ENCODE measurements around the gene MDN1. TPM values are rescaled to one million over a fixed set of nuclear protein-coding genes. Genes with fewer than 3 reads are reported as not detected.

The MDN1 gene
- polyA plus RNA-seq, 3 donors from 2014 or later: 2.6 to 9.3 (median 3.1) TPM

- H3K27me3 Mint-ChIP-seq (ENCODE audit: low read depth in 3 of 3): peaks cover 0 to 1% (median 0%) of the 10 kb centered on the region in 3 donors
Measured at GRCh38 chr6:89729818-89730217, 89.8 kb downstream of the MDN1 start.

DNA sequence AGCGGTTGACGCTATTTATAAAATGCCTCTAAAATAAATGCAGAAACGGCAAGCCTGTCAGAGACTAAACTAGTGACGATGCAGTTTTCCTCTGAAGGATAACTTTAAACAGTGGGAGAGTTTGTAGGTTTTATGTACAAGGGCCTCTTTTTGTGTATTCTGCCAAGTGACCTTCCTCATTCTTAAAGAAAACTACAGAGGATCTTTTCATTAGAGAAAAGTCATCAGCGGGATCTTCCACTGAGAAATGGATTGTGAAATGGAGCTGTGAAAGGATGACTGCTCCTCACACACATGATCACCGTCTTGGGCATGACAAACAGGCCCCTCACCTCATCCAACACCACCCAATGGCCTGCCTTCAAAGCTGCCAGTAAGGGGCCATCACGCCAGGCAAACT, 92.1 kb downstream of the MDN1 start:
- H3K4me3 Mint-ChIP-seq: no peak overlapping the region
- no peak for DNase-seq
- H3K27me3 Mint-ChIP-seq (ENCODE audit: low read depth in 3 of 3): peaks cover 0 to 1% (median 0%) of the 10 kb centered on the region in 3 donors
- H3K4me1 Mint-ChIP-seq: peaks cover 0 to 6% of the 10 kb centered on the region in 2 donors
- H3K36me3 Mint-ChIP-seq: peaks cover 50 to 68% (median 55%) of the 10 kb centered on the region in 3 donors
- H3K9me3 Mint-ChIP-seq: no peaks in the 10 kb centered on the region
- no peak overlapping the region for H3K27ac Mint-ChIP-seq

More at GRCh38 chr6:89729818-89730217, 89.8 kb downstream of the MDN1 start:
- H3K9me3 Mint-ChIP-seq: no peaks in the 10 kb centered on the region
- H3K36me3 Mint-ChIP-seq: peaks cover 48 to 57% (median 57%) of the 10 kb centered on the region in 3 donors
- no peak for DNase-seq
- H3K4me3 Mint-ChIP-seq: no peak overlapping the region
- H3K27ac Mint-ChIP-seq: no peak overlapping the region
- no peaks in the 10 kb centered on the region for H3K4me1 Mint-ChIP-seq

DNA sequence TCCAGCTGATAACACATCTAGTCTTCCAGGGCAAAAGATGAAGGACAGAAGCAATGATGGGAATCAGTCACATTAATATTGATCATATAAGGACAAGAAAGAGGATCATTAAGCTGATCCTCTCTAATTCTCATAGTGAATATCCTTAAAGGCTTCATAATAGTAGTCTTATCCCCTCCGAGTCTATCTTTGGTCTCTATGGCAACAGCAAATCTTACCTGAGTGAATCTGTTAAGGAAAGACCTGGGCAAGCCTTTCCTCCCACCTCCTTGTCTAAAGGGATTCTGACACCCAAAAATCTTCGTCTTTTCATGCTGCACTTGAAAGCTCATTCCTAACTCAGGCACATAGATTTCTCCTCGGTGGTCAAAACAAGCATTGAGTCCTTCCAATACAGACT, 94.6 kb downstream of the MDN1 start:
- Mint-ChIP-seq H3K27ac (no peak overlapping the region), H3K36me3 (peaks cover 40 to 61% (median 40%) of the 10 kb centered on the region in 3 donors), H3K4me3 (no peak overlapping the region), H3K9me3 (no peaks in the 10 kb centered on the region), H3K27me3 (ENCODE audit: low read depth in 3 of 3) (peaks cover 0 to 1% (median 0%) of the 10 kb centered on the region in 3 donors), H3K4me1 (peaks cover 0 to 6% of the 10 kb centered on the region in 2 donors)
- DNase-seq: no peak

DNA sequence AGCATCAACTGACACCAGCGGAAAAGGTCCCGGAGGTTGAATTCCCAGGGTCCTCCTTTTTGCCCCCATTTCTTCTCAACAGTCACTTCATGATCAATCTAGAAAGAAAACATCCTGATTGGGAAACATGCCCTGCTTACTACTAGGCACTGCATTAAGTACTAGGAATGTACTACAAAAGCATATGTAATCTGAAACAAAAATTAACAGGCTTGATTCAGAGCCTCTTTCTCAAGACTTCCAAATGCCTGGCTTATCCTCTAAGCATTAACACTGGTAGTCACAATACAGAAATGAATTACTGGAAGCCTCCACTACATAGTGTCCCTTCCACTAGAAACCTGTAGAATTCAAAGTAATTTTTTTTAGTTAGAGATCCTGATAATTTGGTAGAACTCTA, 96.5 kb downstream of the MDN1 start:
- Mint-ChIP-seq H3K4me1 (peaks cover 0 to 6% of the 10 kb centered on the region in 2 donors), H3K9me3 (no peaks in the 10 kb centered on the region), H3K27me3 (ENCODE audit: low read depth in 3 of 3) (peaks cover 0 to 1% (median 0%) of the 10 kb centered on the region in 3 donors), H3K4me3 (no peak overlapping the region), H3K36me3 (peaks cover 37 to 62% (median 41%) of the 10 kb centered on the region in 3 donors), H3K27ac (peak overlapping the region in 1 of 6 donors; percentile 11)
- no peak for DNase-seq

DNA sequence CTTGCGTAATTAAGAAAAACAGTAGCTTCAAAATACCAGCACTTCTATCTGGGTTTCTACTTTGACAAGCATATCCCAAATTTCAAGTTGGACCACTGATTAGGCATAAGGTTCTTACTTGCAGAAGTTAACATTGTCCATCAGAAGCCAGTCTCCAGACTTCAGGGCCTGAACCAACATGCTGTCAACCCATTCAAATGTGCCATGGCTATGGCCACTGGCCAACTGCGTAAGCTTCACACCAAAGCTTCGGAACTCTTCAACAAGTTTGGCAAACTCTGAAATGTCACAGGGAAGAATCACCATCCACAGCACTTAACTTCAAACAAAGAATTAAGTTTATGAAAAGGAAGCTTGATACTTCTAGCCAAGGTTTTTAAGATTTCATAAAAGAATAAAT, 103.1 kb downstream of the MDN1 start:
- Mint-ChIP-seq H3K27me3 (ENCODE audit: low read depth in 3 of 3) (no peaks in the 10 kb centered on the region), H3K4me3 (no peak overlapping the region), H3K9me3 (no peaks in the 10 kb centered on the region), H3K36me3 (peaks cover 41 to 70% (median 57%) of the 10 kb centered on the region in 3 donors), H3K4me1 (no peaks in the 10 kb centered on the region), H3K27ac (no peak overlapping the region)
- no peak for DNase-seq

DNA sequence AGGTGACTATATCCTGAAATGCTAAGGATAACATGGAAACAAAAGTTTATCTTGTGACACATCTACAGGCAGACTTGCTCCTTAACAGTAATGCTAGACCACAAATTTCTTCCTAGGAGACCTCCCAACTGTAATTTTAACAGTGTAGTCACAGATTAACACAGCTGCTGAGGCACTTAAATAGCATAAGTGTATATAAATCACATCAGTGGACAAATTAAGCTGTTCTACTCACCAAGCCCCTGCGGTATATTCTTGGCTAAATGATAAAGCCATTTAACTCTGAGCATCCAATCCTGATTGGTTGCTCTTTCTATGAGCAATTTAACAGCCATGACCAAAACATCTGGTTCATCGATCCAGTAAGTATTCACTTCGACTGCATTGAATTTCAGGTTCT, 107.8 kb downstream of the MDN1 start:
- Mint-ChIP-seq H3K27me3 (ENCODE audit: low read depth in 3 of 3) (peaks cover 0 to 2% (median 0%) of the 10 kb centered on the region in 3 donors), H3K4me1 (no peaks in the 10 kb centered on the region), H3K27ac (no peak overlapping the region), H3K9me3 (no peaks in the 10 kb centered on the region), H3K4me3 (no peak overlapping the region), H3K36me3 (peaks cover 44 to 79% (median 46%) of the 10 kb centered on the region in 3 donors)
- no peak for DNase-seq

- no peaks in the 10 kb centered on the region for H3K4me1 Mint-ChIP-seq
- no peak for DNase-seq
- H3K27me3 Mint-ChIP-seq (ENCODE audit: low read depth in 3 of 3): peaks cover 0 to 2% (median 0%) of the 10 kb centered on the region in 3 donors
- peaks cover 27 to 69% (median 38%) of the 10 kb centered on the region in 3 donors for H3K36me3 Mint-ChIP-seq
- H3K4me3 Mint-ChIP-seq: no peak overlapping the region
- no peaks in the 10 kb centered on the region for H3K9me3 Mint-ChIP-seq
- no peak overlapping the region for H3K27ac Mint-ChIP-seq
Measured at GRCh38 chr6:89708316-89708715, 111.3 kb downstream of the MDN1 start.

DNA sequence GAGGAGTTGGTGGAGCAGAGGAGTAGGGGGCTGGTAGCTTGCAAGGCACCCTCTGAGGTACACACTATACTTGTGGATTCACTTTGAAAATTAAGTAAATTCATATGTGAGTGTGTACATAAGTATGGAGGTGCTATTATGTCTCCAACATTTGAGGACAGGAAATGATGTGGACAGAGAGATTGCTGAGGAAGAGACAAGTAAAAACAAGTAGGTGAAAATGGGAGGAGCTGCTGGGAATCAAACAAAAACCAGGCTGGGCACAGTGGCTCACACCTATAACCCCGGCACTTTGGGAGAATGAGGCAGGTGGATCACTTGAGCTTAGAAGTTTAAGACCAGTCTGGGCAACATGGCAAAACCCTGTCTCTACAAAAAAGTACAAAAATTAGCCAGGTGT, 111.8 kb downstream of the MDN1 start:
- peaks cover 23 to 66% (median 37%) of the 10 kb centered on the region in 3 donors for H3K36me3 Mint-ChIP-seq
- H3K27ac Mint-ChIP-seq: no peak overlapping the region
- no peak for DNase-seq
- no peak overlapping the region for H3K4me3 Mint-ChIP-seq
- peaks cover 0 to 2% (median 0%) of the 10 kb centered on the region in 3 donors for H3K27me3 Mint-ChIP-seq (ENCODE audit: low read depth in 3 of 3)
- no peaks in the 10 kb centered on the region for H3K9me3 Mint-ChIP-seq
- no peaks in the 10 kb centered on the region for H3K4me1 Mint-ChIP-seq

DNA sequence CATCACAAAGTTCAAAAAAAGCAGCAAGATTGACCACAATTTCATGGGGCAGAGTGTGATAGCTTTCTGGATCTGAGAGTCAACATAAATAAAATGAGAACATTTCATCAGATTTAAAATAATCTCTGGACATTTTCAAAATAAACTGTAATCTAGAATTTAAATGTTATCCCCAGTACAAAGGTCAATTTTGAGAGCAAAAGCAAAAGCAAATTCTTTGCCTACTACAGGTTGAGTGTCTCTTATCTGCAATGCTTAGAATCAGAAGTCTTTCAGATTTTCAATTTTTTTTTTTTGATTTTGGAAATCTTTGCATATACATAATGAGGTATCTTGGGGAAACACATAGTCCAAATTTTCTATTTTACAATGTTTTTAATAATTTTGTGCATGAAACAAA, 113.5 kb downstream of the MDN1 start:
- H3K36me3 Mint-ChIP-seq: peaks cover 19 to 64% (median 33%) of the 10 kb centered on the region in 3 donors

DNA sequence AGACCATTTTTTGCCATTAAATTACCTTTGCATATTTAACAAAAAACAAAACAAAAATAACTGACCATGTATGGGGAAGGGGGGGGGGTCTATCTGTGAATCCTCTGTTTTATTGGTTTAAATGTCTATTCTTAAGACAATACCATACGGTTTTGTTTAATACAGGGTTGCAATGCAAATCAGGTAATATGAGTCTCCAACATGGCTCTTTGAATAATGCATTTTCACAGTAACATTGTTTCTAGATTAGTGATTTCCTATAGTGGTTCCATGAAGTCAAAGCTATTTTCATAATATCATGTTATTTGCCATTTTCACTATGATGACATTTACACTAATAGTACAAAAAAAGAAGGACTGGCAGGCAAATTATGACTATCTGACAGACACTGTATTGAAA, 116.3 kb downstream of the MDN1 start:
- no peak overlapping the region for H3K4me3 Mint-ChIP-seq
- peaks cover 20 to 68% (median 23%) of the 10 kb centered on the region in 3 donors for H3K36me3 Mint-ChIP-seq
- H3K27ac Mint-ChIP-seq: no peak overlapping the region
- peaks cover 0 to 2% (median 0%) of the 10 kb centered on the region in 3 donors for H3K27me3 Mint-ChIP-seq (ENCODE audit: low read depth in 3 of 3)
- no peaks in the 10 kb centered on the region for H3K4me1 Mint-ChIP-seq
- no peak for DNase-seq
- no peaks in the 10 kb centered on the region for H3K9me3 Mint-ChIP-seq

More for the DNA sequence above, 113.5 kb downstream of the MDN1 start:
- no peak for DNase-seq
- no peak overlapping the region for H3K4me3 Mint-ChIP-seq
- no peaks in the 10 kb centered on the region for H3K4me1 Mint-ChIP-seq
- H3K27ac Mint-ChIP-seq: no peak overlapping the region
- H3K9me3 Mint-ChIP-seq: no peaks in the 10 kb centered on the region
- peaks cover 0 to 2% (median 0%) of the 10 kb centered on the region in 3 donors for H3K27me3 Mint-ChIP-seq (ENCODE audit: low read depth in 3 of 3)

DNA sequence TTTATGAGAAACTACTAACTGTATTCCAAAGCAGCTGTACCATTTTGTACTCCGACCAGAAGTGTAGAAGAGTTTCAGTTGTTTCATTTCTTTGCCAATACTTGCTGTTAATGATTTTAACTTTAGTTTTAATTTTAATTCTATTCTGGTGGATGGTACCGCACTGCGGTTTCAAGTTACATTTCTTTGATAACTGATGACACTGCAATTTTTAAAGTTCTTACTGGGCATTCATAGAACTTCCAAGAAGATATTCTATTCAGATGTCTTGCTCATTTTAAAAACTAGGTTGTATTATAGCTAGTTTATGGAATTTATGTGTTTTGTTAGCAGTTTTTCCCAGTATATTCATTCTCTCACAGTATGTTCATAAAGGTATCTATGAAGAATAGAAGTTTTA, 117.2 kb downstream of the MDN1 start:
- H3K4me1 Mint-ChIP-seq: no peaks in the 10 kb centered on the region

GRCh38 chr6:89695667-89696066, 123.9 kb downstream of the MDN1 start:
- H3K36me3 Mint-ChIP-seq: peaks cover 34 to 63% (median 45%) of the 10 kb centered on the region in 3 donors
- H3K27ac Mint-ChIP-seq: peak overlapping the region in 1 of 6 donors; percentile 49

More for the DNA sequence above, 117.2 kb downstream of the MDN1 start:
- no peaks in the 10 kb centered on the region for H3K27me3 Mint-ChIP-seq (ENCODE audit: low read depth in 3 of 3)
- DNase-seq: no peak
- no peaks in the 10 kb centered on the region for H3K9me3 Mint-ChIP-seq
- peaks cover 19 to 59% (median 21%) of the 10 kb centered on the region in 3 donors for H3K36me3 Mint-ChIP-seq
- H3K27ac Mint-ChIP-seq: no peak overlapping the region
- H3K4me3 Mint-ChIP-seq: no peak overlapping the region

GRCh38 chr6:89694428-89694827, 125.2 kb downstream of the MDN1 start:
- DNase-seq: no peak
- peaks cover 0 to 1% (median 0%) of the 10 kb centered on the region in 3 donors for H3K27me3 Mint-ChIP-seq (ENCODE audit: low read depth in 3 of 3)
- H3K27ac Mint-ChIP-seq: no peak overlapping the region
- no peak overlapping the region for H3K4me3 Mint-ChIP-seq
- H3K36me3 Mint-ChIP-seq: peaks cover 39 to 58% (median 51%) of the 10 kb centered on the region in 3 donors
- no peaks in the 10 kb centered on the region for H3K9me3 Mint-ChIP-seq
- peaks cover 0 to 9% of the 10 kb centered on the region in 2 donors for H3K4me1 Mint-ChIP-seq

More at GRCh38 chr6:89695667-89696066, 123.9 kb downstream of the MDN1 start:
- no peak for DNase-seq
- H3K27me3 Mint-ChIP-seq (ENCODE audit: low read depth in 3 of 3): peaks cover 0 to 1% (median 0%) of the 10 kb centered on the region in 3 donors
- H3K4me1 Mint-ChIP-seq: peaks cover 0 to 9% of the 10 kb centered on the region in 2 donors
- no peaks in the 10 kb centered on the region for H3K9me3 Mint-ChIP-seq
- no peak overlapping the region for H3K4me3 Mint-ChIP-seq

GRCh38 chr6:89693207-89693606, 126.4 kb downstream of the MDN1 start:
- Mint-ChIP-seq H3K4me3 (no peak overlapping the region), H3K4me1 (peaks cover 0 to 9% of the 10 kb centered on the region in 2 donors), H3K27me3 (ENCODE audit: low read depth in 3 of 3) (peaks cover 0 to 1% (median 0%) of the 10 kb centered on the region in 3 donors), H3K9me3 (no peaks in the 10 kb centered on the region), H3K27ac (no peak overlapping the region), H3K36me3 (peaks cover 37 to 59% (median 53%) of the 10 kb centered on the region in 3 donors)
- DNase-seq: no peak

DNA sequence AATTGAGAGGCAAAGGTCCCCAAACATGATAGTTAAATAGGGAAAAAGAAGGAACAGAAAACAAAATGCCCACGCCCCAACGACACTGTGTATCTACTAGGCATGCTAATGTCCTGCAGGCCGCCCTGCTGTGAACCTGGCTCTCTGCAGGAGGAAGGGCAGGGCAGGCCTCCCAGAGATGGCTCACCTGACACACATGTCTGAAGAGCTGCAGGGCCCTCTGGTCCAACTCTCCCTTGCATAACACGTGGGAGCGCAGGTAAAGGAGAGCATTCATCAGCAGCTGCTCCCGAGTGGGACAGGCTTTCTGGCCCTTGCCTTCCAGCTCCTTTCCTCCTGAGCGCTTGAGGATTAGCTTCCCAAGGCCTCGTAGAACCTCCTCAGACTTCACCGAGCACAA, 127.3 kb downstream of the MDN1 start:
- Mint-ChIP-seq H3K9me3 (no peaks in the 10 kb centered on the region), H3K4me3 (no peak overlapping the region), H3K27me3 (ENCODE audit: low read depth in 3 of 3) (peaks cover 0 to 1% (median 0%) of the 10 kb centered on the region in 3 donors), H3K27ac (no peak overlapping the region), H3K4me1 (peaks cover 0 to 9% of the 10 kb centered on the region in 2 donors), H3K36me3 (peaks cover 38 to 64% (median 52%) of the 10 kb centered on the region in 3 donors)
- DNase-seq: no peak

Data from immature natural killer cell (primary cell).